ENCODE measurements around the gene CNBD2.
"Not testable (repeated sequence)": the region's sequence is repeated elsewhere in the genome, so short reads cannot be mapped to it uniquely, and the experiment has no call there.

- not testable (repeated sequence) for TF ChIP-seq TAF1 (conservative IDR thresholded peaks at IDR 0.05); CTCF (IDR thresholded peaks at IDR 0.05; ENCODE audit: low read depth, low read length, missing input control); RAD21 (IDR thresholded peaks at IDR 0.05)
Measured at GRCh38 chr20:36046073-36046798, 77.8 kb downstream of the CNBD2 start.
